ENCODE results near the gene IL1RN.

Gene IL1RN

DNA sequence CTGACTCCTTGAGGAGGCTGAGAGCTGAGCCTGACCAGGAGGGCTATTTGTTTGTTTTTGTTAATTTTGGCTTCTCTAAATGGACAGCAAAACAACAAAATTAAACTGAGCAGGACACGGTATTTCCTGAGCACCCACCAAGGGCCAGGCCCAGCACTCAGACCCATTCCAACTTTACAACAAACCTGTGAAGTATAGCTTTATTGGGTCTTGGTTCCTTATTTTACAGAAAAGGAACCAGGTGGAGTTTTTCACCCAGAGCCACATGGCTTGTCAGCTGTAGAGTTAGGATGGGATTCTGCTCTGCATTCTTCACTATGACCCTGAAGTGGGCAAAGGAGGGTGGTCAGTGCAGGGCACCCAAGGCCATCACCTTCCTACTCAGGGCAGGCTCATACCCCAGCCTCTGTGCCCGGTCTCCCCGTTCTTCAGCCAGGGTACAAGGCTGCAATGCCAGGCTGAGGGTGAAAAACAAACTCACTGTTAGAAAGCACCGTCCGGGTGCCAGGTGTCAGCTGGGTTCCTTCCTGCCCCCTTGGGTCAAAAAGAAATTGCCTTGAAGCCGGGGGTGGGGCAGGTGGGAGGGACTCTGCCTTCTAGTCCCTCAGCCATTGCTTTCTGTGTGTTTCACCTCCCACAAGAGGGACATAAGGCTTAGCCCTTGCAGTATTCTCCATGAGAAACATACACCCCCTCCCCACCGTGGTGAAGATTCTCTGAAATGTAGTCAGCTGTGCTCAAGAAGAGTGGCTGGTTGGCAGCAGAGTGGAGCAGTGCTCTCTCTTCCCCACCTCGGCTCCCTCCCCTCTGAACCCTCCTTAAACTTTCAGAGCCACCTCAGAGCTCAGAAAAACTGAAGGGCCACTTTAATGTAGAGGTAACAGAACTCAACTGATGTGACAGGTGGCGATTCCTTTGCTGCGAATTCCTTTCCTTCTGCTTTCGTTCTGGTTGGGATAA, 48.6 kb downstream of the IL1RN start:
- peak overlapping the region; percentile 60 for H3K4me3 ChIP-seq (ENCODE audit: low read depth, low read length)
- TF ChIP-seq, protein P1, sequence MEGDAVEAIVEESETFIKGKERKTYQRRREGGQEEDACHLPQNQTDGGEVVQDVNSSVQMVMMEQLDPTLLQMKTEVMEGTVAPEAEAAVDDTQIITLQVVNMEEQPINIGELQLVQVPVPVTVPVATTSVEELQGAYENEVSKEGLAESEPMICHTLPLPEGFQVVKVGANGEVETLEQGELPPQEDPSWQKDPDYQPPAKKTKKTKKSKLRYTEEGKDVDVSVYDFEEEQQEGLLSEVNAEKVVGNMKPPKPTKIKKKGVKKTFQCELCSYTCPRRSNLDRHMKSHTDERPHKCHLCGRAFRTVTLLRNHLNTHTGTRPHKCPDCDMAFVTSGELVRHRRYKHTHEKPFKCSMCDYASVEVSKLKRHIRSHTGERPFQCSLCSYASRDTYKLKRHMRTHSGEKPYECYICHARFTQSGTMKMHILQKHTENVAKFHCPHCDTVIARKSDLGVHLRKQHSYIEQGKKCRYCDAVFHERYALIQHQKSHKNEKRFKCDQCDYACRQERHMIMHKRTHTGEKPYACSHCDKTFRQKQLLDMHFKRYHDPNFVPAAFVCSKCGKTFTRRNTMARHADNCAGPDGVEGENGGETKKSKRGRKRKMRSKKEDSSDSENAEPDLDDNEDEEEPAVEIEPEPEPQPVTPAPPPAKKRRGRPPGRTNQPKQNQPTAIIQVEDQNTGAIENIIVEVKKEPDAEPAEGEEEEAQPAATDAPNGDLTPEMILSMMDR (IDR thresholded peaks at IDR 0.05; ENCODE audit: borderline replicate concordance, insufficient read depth, low read depth, low read length) = no peak

DNA sequence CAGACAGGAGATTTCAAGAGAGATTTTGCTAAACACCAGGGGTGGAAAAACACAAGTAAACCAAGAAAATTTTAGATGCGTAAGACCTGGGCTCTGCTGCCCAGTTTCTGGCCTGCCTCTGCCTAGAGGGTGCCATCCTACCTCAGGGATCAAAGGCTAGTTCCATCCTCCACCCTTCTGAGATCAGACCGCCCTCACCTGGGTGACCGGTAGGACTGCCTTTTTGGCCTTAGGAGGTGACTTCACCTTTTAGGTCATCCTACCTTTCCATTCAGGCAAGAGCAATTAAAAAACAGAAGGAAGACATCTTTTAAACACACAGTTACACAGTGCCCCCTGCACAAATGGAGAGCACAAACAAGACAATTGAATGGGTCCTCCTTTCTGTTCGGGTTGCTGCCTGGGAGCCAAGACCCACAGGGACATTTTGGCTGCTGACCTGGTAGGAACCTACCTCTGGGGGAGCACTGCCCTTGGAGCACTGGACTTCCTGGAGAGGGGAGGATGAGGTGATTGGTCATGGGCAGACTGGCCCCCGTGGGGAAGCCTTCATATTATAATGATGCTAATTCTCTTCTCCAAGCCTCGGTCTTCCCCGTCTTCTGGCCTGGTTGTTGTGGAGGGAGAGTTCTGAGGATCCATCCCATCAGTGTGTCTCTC, 49.4 kb downstream of the IL1RN start:
- no peak overlapping the region for H3K4me3 ChIP-seq (ENCODE audit: low read depth, low read length)
- TF ChIP-seq, protein P1 (IDR thresholded peaks at IDR 0.05; ENCODE audit: borderline replicate concordance, insufficient read depth, low read depth, low read length) = no peak

DNA sequence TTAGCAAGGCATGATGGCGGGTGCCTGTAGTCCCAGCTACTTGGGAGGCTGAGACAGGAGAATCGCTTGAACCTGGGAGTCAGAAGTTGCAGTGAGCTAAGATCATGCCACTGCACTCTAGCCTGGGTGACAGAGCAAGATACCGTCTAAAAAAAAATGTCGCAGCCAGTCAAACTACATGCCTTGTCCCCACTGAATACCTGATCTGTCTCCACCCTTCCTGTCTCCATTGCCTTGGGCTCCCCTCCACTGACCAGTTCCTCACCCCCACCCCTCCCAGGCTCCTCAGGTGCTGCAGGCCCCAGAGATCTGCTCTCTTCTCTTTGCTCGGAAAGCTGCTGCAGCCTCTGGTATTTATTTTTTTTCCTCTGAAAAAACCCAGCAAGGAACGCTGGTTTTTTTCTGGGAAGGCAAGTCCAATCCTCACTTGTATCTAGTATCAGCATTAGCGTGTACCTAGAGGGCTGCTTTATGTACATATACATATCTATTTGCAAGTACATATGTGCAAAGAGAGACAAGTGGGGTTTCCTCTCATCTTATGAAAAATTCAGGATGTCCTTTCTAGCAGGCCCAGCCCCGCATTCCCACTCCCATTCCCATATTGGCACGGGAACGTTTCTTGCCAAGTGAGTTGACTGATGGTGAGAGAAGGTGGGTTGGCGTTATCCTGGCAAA, 50.8 kb downstream of the IL1RN start:
- no peak overlapping the region for H3K4me3 ChIP-seq (ENCODE audit: low read depth, low read length)
- TF ChIP-seq, protein P1 (IDR thresholded peaks at IDR 0.05; ENCODE audit: borderline replicate concordance, insufficient read depth, low read depth, low read length) = no peak

DNA sequence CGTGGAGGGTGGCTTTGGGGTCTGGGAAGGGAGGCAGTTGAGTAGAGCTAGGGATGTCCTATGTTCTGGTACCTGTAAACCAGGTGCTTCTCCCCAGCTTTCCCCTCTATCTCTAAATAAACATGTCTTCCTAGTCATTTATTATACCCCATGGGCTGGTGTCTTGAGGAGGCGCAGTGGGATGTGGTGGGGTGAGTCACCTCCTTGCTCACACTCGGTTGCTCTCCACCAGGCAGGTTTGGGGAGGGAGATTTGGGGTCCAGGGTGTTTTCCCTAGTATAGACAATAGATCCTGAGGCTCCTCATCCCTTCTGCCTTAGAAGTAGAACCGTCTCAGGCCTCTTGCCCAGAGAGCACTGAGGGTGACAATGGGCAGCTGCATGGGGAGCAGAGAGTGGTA, 51.5 kb downstream of the IL1RN start:
- H3K4me3 ChIP-seq (ENCODE audit: low read depth, low read length) = no peak overlapping the region
- TF ChIP-seq, protein P1 (IDR thresholded peaks at IDR 0.05; ENCODE audit: borderline replicate concordance, insufficient read depth, low read depth, low read length) = no peak

DNA sequence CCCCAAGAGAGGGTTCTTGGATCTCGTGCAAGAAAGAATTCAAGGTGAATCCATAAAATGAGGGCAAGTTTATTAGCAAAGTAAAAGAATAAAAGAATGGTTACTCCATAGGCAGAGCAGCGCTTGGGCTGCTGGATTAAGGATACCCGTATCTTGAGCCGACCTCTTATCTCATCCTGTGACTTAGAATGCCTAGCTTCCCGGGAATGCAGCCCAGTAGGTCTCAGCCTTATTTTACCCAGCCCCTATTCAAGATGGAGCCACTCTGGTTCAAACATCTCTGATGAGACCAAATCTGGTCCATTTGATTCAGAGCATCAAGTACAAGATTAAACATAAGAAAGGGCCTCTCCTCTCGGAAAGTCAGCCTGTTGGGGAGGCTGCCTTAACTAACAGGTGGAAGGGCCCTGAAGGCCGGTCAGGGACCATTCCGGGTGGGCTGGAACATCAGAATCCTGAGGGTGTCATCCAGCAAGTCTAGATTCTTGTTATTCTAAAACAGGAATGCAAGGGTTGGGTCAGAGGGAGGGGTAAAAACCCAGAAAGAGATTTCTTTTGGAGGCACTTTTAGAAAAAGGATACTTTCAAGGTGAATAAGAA, 52.1 kb downstream of the IL1RN start:
- no peak overlapping the region for H3K4me3 ChIP-seq (ENCODE audit: low read depth, low read length)
- TF ChIP-seq, protein P1 (IDR thresholded peaks at IDR 0.05; ENCODE audit: borderline replicate concordance, insufficient read depth, low read depth, low read length) = no peak

DNA sequence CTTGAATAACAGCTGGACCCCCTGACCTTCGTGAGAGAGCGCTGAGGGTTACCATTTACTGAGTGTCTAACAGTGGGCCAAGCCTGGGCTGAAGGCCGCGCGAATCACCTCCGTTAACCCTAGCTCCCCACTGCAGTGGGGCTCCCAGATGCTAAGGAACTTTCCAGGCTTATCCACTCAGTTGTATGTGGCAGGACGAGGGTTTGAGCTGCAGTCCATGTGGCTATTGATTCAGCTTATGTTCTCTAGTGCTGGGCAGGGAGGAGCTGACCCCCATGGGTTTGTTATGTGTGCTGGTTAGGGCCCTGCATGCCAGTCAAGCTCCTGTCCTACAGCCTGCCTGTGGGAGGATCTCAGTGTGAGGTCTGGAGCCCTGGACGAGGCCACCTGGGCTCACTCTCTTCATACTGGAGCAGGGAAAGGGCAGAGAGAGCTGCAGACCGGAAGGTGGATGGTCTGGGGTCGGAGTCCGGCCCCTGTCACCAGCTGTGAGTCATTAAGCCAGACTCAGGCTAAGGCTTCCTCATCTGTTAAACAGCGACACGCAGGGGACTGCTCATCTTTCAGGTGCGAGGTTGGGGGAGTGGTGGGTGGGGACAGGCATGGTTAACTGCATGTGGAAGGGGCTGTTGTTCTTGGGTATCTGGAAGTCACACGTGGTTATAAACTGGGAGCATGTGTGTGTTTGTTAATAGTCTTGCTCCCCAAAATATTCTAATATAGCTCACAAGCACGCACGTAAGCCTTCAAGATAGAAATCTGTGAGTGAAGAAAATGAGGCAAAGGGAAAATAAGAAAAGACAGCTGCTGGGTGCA, 52.9 kb downstream of the IL1RN start:
- TF ChIP-seq, protein P1 (IDR thresholded peaks at IDR 0.05; ENCODE audit: borderline replicate concordance, insufficient read depth, low read depth, low read length) = no peak
- no peak overlapping the region for H3K4me3 ChIP-seq (ENCODE audit: low read depth, low read length)

All from GM12875 (cell line).